ENCODE results near the gene FAM3D.
A peak's percentile ranks its signal among the peaks of the same experiment; 100 is the strongest.

Gene FAM3D

DNA sequence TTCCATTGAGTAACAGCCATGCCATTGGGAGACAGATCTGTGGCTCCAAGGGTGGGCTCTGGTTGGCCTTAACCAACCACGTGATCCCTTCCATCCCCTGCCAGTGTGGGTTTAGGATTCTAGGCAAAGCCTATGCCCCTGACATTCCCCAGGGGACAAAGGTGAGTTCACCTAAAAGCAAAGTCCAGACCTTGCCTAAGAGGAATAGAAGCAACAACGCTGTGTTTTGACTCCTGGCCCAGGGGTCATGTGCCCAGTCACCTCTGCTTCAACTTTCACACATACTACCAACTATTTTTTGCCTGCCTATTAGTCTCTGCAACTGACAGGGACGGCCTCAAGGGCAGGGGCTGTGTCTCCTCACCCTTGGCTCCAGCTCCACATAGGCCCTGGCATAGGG lies 42.0 kb downstream of the FAM3D start:
- DNase-seq, result no peak

DNA sequence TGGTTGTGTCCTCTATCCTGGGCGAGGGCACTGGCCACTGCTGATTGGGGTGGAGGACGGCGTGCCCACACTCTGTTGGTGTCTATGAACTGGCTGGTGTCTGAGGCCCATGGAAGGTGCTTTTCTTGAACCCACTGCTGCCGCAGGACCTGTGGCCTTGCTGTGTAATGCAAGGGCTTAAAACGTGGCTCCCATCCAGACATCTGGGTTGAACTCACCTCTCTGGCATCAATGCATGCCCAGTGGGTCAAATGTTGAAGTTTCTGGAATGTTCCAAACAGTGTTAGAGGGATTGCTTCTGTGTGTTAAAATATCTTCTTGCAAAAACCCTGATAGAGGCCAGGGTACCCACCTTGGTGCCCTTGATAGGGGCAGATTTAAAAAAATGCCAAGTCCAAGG lies 42.6 kb downstream of the FAM3D start:
- no peak for DNase-seq

DNA sequence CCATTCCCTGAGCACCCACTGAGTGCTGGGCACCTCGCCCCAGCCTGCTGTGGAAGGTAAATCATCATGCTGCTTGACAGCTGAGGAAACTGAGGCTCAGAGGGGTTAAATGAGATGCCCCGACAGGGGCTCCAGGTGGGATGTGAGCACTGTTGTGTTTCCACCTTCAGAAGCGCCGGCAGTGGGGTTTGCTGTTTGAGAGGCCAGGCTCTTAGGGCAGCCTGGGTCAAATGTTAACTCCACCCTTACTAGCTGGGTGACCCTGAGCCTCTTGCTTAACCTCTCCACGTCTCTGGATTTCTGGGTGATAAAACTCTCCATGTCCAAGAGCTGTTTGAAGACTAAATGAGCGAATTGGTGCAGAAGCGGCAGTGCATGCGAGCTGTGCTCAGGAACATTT lies 43.1 kb downstream of the FAM3D start:
- no peak for DNase-seq

DNA sequence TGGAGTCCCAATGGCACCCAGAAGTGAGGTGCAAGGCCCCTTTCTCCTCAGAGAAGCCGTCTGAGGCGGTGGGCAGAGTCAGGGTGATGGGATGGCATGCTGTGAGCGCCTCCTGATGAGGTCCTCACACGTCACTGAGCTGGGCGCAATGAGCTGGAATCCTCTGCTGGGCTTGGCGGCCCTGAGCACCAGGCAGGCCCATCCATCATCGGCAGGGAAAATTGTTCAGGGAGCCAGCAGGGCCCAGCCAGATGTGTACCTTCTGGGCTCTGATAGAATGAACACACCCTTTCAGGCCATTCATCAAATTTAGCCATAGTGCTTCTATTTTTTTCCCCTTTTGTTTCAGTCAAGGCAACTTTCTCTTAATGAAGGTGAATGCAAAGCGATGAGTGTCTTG lies 43.7 kb downstream of the FAM3D start:
- no peak for DNase-seq

DNA sequence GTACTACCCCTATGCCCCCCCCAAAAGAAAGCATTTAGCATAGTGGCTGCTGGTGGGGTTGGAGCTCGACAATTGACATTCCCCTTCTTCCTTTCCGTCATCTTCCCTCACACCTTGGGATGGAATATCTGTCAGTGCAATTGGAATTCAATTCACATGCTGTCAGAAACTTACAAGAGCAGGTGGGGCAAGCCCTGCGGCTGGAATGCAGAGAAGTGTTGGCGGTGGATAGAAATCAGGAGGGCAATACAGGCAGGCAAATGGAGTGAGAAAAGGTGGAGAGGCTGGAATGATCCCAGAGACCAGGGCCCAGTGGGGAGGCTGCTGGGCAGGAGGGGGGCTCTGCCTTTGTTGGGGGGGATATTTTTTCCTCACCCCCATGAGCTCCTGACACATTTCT lies 44.1 kb downstream of the FAM3D start:
- DNase-seq, result no peak

DNA sequence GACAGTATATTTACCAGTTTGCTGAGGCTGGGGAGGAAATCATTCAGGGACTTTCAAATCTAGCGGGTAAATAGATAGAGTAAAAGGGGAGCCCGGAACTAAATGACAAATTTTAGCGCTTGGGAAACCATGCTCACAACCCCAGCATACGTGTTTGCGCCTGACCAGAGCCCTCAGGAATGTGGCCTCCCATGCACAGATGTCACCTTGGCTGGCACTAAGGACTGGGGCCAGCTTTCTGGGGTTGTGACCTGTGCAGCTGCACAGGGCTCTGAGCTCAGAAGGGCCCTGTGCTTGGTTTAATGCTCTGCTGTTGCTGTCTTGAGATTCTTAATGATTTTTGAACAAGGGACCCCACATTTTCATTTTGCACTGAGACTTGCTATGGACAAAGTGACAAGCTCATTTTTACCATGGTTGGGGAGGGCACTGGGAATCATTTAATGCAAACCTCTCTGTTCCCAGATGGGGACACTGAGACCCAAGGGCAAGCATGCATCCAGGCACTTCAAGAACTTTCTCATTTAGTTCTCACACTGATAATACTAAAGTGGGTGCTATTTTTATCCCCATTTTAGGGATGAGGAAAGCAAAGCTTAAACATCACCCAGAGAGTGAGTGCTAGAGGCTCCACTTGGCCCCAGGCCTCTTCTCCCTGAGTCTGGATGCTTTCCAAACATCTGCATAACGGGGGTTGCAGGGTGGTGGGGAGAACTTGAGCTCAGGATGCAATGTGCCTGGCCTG lies 45.3 kb downstream of the FAM3D start:
- DNase-seq, result no peak

DNA sequence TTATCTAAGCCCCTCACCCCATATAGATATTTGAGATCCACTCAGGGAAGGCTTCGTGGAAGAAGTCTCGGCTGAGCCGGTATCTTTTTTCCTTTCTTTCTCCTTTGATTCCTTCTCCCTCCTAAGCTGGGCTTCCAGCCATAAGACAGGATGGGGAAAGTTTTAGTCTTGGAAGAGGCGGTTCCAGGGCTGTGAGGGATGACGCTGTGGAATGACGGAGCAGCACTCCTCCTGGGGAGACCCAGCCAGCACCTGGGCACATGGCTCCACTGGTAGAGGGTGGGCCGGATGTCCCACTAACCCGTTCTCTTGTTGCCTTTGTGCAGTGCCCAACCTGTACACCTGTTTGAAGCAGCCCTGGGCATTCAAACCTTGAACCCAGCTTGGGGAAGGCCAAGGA lies 46.2 kb downstream of the FAM3D start:
- no peak for DNase-seq

DNA sequence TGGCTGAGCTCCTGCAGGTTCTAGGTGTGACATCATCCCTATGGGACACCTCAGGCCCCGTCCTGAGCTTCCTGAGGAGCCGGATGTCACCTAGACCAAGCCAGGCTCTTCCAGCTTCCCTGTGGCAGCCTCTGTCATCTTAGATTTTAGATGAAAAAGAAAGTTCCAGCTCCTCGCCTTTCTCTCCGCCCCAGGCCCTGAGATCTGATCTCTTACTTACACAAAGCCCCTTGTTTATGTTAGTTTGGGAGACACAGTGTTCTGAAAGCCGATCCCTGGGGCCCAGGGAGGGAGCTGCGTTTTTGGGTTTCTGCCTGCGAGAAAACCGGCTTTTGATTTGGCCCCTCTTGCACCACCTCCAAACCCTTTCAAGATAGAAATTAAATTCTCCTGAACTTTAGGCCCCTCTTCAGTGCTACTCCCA lies 49.2 kb downstream of the FAM3D start:
- no peak for DNase-seq

DNA sequence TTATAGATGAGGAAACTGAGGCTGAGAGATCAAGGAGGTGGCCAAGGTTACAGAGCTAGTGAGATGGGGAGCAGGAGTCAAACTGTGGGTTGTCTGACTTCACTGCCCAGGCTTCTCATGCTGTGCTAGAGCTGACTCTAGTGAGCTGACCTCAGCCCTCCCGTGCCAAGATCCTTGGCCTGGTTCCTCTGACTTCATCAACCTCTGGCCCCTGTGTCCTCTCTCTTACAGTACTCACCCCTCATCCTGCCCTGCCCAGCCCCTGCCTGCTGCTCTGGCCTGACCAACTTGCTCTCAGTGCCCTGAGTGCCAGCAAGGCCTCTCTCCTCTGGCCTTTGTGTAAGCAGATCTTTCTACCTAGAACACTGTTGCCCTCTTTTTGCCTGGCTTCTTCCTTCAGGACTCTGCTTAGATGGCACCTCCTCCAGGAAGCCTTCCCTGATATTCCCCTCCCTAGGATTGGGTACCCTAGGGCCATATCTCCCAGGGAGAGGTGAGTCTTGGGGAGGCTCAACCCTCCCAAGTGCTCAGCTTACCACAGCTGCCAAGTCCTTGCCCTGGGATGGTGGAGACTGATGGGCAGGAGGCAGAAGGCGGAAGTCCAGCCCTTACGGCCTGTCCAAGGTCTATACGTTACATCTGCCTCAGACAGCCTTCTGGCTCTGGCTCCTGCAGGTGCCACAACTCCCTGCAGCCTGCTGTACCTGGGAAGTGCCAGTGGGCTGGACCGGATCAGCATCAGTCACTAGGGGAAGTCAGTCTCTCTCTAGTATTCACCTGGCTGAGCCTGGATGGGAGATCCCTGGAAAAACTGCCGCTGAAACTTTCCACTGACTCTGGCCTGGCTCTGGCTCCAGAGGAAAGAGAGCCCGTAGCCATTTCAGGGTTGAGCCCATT lies 53.1 kb downstream of the FAM3D start:
- DNase-seq, result no peak

DNA sequence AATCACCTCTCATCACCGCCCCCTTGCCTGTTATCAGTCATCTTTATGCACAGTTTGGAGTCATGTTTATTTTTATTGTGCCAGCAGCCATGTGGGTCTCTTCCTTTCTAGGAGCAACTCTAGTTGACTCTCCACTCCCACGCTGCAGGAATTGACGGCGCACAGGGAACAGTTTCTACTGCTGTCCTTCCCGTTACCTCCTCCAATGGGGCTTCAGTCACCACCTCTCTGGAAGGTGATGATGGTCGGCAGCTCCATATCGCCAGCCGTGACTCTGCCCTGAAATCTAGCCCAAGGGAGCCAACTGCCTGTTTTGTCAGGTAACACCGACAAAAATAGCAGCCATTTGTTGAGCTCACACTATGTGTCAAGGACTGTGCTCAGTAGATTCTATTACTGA lies 53.7 kb downstream of the FAM3D start:
- DNase-seq, result no peak

DNA sequence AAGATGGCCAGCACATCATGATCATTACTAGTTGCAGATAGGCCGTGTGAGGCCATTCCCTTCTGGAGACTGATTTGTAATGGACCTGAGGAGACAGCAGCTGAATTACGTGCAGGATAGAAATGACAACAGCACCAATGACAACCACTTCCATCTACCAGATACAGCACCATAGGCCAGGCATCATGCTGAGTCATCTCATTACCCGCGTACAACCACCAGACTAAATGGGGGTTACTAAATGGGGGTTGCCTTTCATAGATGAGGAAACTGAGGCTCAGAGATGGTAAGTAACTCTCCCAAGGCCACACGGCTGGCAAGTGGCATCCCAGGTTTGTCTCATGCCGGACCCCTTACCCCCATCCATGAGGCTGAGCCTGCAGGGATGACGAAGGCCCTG lies 56.6 kb downstream of the FAM3D start:
- DNase-seq, result no peak

DNA sequence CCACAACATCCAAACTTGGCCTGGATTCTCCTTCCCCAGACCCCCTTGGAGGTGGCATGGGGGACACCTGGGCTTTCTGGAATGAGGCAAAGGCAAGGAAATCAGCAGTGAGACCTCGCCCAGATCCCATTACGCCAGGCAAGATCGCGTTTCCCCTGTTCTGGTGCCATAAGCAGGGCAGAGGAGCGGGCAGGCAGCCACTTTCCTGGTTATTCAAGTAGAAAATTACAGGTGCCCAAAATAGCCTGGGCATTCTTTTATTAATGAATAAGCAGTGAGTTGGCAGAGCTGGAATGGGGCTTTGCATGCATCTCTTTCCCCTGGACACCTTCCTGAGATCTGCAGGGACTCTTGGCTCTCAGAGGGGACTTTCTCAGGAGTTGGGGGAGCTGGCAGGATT lies 57.9 kb downstream of the FAM3D start:
- DNase-seq, result no peak

DNA sequence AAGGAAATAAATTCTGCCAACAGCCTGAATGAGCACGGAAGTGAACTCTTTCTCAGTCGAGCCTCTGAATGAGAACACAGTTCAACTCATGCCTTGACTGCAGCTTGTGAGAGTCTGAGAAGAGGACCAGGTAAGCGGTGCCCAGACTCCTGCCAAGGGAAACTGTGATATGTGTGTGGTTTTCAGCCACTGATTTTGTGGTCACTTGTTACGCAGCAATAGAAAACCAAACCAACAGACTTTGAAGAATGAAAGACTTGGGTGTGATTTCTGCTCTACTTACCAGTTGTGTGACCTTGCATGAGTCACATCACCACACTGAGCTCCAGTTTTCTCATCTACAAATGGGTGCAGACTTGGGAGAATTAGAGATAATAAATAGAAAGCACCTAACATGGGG lies 58.8 kb downstream of the FAM3D start:
- no peak for DNase-seq

DNA sequence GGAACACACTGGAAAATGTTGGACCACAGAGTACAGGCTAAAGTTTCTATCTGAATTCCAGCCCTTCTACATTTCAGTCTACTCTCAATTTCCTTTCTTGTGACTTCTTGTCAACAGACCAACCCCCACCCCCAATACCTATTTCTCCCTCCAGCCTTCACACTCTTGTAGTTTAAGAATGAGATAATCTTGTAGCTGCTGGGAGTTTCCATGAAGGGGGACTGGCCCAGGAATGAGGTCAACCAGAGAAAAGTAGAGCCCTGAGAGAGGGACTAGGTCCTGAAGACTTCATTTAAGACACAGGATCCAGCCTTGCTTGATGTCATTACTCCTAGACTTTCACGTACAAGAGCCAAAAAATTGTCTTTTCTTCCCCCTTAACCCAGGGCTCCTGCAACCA lies 59.9 kb downstream of the FAM3D start:
- DNase-seq, result no peak

DNA sequence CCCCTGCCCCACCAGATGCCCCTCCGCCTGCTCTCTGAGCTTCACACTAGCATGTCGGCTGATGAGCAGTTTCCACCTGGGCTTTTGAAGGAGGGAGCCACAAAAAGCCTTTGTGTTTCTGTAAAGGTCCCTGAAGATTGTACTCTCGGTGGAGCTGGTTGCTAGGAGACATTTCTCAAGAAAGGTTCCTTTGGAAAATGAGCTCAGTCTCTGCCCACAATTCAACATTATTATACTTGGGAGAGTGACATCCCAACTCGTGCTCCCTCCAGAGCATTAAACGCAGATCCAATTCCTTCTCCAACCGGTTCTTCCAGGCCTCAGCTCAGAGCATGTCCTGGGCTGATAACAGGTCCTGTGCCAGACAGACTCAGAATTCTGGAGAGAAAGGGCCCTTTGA lies 62.5 kb downstream of the FAM3D start:
- DNase-seq, result no peak

DNA sequence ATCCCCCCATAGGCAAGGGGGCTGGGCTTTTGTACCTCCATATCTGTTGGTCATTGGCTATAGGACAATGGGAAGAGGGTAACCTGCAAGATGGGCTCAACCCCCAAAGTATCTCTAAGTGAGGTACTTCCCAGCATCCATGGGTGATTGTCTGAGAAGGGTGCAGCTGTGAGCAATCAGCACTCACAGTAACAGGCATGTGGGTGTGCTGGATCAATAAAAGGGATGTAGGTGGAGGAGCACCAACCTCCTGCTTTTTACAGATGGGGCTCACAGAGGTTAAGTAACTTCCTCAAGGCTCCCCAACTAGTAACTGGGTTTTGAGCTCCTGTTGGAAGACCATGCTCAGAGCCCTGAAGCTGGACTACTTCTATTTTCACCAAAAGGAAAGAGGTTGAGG lies 63.0 kb downstream of the FAM3D start:
- no peak for DNase-seq

DNA sequence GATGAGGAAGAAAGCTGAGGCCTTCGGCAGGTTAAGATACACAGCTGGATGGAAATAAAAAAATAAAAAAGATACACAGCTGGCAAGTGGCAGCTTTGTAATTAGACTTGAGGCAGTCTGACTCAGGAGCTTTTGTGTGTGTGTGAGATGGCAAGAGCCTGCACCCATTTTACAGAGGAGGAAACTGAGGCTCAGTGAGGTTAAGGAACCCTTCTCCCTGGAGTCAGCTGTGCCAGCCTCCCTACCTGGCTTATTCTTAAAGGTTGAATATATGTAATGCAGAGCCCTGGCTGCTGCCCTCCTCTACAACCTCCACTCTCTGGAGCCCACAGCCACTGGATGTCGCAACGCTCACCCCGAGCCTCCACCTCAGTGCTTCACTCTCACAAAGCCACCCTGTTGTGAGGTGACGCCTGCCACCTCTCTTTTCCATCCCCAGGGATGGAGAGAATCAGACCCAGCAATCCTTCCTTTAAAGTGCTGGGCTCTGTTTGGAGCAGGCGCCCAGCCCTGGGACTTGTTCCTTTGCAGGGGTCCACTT lies 68.7 kb downstream of the FAM3D start:
- no peak for DNase-seq

DNA sequence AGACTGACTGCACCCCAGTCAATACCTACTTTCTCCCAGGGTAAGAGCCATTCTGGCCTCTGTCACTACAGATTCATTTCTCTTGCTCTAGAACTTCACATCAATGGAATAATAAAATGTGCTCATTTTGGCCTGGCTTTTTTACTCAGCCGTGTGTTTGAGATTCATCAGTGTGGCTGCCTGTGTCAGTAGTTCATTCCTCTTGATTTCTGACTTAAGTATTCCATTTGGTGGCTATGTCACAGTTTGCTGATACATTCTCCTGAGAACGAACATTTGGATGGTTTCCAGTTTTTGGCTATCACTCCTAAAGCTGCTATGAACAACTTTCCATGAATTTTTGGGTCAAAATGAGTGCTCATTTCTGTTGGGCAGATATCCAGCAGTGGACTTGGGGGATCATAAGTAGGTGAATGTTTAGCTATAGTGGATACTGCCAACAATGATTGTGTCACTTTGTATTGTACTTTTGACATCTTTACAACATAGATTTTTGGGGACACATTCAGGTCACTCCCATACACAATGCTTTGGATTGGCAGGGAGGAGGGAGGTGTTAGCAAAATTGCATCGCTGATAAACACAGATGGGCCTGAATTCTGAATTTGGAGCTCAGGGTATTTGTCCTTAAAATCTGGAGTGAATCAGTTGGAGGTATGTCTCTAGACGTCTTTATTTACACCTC lies 69.6 kb downstream of the FAM3D start:
- DNase-seq, result no peak

DNA sequence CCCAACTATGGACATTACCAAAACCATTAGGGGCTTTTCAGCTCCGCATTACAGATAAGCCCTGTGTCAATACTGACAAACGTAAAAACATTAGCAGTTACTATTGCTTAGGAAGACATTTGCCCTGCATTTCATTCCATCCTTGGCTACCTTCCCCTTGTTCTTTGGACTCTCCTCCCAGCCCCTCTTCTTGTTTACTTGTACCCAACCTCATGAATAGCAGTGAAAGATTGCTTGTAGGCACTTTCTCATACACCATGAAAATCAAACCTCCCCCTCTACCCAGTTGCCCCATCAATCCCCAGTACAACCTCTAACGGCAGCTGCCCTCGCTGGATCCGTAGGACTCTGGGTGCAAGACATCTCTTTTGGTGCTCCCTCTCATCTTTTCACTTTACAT lies 72.5 kb downstream of the FAM3D start:
- DNase-seq, result no peak

DNA sequence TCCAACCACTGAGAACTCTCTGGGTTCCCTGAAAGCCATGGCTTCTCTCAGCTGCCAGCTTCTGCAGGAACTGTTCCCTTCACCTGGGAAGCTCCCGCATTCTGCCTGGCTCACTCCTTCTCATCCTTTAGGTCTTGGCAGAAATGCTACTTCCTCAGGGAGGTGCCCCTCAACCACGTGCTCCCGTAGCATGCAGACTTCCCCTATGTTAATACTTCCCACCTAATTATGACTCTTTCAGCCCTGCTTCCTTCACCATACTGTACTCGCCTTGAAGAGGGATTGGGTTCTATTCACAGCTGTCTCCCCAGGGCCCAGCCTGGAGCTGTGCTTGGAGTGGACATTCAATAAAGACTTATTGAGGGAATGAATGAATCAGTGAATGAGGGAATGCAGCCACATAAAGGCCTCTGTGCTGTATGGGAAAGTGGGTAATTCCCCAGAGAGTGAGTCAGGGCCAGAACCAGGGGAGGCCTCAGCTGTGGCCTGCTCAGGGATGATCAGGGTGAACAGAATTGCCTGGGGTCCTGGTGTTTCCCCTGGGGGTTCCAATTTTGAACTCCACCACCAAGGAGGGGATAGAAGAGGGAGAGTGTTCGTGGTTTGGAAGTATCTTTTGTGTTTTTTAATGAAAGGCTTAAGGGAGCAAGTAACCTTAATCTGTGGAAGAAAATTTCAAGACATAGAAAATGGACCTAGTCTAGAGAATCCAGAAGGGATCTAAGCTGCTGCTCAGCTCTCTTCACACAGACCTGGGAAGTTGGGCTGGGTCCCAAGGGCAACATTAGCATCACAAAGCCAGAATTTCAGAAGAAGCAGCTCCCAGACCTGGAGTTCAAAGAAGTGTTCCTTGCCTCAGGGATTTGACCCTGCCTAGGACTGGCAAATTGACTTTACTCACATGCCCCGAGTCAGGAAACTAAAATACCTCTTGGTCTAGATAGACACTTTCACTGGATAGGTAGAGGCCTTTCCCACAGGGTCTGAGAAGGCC lies 74.8 kb downstream of the FAM3D start:
- DNase-seq, result no peak

DNA sequence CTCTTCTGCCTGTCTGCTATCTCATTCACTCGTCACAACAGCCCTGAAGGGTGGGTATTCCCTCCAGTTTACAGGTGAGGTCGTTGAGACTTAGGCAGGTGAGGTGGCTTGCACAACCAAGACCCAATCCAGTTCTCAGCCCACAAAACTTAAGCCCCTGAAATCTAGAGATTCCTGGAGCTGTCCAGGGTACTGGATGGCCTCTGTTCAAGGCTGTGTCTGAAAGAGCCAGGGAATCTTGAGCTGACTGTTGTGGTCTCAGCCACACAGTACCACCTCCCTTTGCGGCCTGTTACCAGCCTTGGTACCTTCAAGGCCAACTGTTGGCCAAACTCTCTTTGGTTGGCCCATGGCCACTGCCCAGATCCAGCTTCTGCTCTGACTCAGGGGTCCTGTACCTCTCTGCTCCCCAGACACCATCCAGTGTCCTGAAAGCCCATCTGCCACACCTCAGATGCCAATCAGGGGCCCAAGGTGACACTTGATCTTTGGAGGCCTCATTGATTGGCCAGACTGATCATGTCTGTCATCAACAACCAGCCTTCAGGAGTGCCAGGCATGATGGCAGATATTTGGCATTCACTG lies 78.5 kb downstream of the FAM3D start:
- peak; percentile 35 for DNase-seq

DNA sequence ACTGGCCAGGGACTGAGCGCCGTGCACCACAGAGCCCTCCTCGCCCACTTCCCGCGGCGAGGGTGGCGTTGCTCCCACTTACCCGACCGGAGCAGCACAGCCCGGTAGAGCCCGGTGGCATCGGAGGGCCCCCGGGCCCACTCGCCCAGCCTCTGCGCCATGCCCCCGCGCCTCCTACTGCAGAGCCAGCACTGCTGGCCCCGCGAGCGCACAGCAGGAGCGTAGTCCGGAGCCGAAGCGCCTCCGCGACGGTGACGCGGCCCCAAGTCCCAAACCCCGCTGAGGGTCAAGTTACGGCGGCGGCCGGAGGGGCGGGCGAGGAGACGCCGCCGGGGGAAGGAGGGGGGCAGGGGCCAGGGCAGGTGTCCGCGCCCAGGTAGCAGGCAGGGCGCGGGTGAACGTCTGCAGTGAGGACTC lies 79.8 kb downstream of the FAM3D start:
- no peak for DNase-seq
